Activated T-helper 2 cell treated with anti-CD3 and anti-CD28 coated beads, Interferon-gamma antibody, Interleukin-2, Interleukin-4, amounts not matched to agents 10 μg/mL and 5 μg/mL and 100 μg/mL, durations not matched to agents 14 hours and 24 hours and 36 hours (primary cell): Measurements from ENCODE around the gene ACSM6. TPM values are rescaled to one million over a fixed set of nuclear protein-coding genes. Genes with fewer than 3 reads are reported as not detected.
A peak's percentile ranks its signal among the peaks of the same experiment; 100 is the strongest.

Experiments
- DNase-seq: peaks from one replicate; pipeline ENCODE4 v3.0.0; 2021; ENCODE audit warnings: low spot score
- H3K27ac Mint-ChIP-seq: one replicate; pipeline ENCODE4 v1.8.0; 2021; ENCODE audit warnings: mixed read lengths
- H3K27me3 Mint-ChIP-seq: one replicate; pipeline ENCODE4 v1.8.0; 2021; ENCODE audit warnings: low read depth, mixed read lengths
- H3K36me3 Mint-ChIP-seq: one replicate; pipeline ENCODE4 v1.8.0; 2021; ENCODE audit warnings: low read depth, mixed read lengths
- H3K4me1 Mint-ChIP-seq: one replicate; pipeline ENCODE4 v1.8.0; 2021; ENCODE audit warnings: low read depth, mixed read lengths
- H3K4me3 Mint-ChIP-seq: one replicate; pipeline ENCODE4 v1.8.0; 2021; ENCODE audit warnings: low read depth, mild to moderate bottlenecking, moderate library complexity, mixed read lengths
- H3K9me3 Mint-ChIP-seq: one replicate; pipeline ENCODE4 v1.8.0; 2021; ENCODE audit warnings: mixed read lengths
- intact Hi-C: fragments of 100-400 bp; cut with micrococcal nuclease; formaldehyde crosslinking; loops from one replicate; pipeline ENCODE4 v1.15.1; 2023
- total RNA-seq: library from RNA; stranded (reverse); gene quantifications from 2 replicates; pipeline ENCODE4 v1.2.3, GENCODE V29; 2022

Gene ACSM6
- total RNA-seq, 1 donor from 2014 or later: not detected

DNA sequence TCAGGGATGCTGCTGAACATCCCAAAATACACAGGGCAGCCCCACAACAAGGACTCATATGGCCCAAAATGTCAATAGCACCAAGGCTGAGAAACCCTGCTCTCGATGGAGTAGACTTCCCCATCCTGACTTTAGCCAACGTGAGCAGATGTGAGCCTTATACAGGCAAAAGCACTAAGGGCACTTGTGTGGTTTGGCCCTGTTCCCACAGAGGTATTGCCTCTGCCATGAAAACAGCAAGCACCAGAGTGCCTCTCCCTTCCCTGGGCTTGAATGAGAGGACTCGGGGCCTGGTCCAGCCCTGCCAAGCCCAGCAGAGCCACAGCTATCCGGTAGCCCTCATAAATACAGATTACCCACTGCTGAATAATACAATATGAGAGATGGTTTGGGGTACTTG, 47.5 kb downstream of the ACSM6 start:
- no peak for DNase-seq
- Mint-ChIP-seq H3K27me3 (no peaks in the 10 kb centered on the region), H3K4me1 (peaks cover 58% of the 10 kb centered on the region), H3K9me3 (no peaks in the 10 kb centered on the region), H3K4me3 (no peak overlapping the region), H3K27ac (no peak overlapping the region), H3K36me3 (peaks cover 14% of the 10 kb centered on the region)
- intact Hi-C loops: no loop called here

DNA sequence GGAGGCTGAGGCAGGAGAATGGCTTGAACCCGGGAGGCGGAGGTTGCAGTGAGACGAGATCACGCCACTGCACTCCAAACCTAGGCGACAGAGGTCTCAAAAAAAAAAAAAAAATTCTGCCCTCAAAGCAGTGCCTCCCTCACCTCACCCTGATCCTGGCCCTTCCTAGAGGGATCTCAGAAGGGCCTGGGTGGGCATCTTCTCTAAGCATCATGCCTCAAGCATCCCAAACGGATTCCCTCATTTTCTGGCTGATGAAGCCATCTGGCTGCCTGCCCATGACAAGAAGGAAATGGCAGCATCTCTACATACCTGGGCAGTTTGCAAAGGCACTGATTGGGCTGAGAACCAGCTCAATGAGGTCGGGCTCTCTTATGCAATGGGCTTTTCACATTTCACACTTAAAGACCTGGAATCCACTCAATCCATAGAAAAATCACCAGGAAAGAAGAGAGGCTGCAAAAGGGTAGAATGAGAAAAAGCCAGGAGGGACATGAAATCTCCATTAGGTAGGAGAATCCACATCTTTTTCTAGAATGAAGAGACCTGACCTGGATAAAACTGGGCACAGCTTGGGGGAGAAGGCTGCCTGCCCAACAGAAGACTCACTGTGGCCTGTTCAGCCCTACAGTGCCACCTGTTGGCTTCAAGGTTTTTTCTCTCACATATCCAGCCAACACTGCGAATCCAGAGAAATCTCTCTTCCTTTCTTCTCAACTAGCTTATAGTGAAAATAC, 48.7 kb downstream of the ACSM6 start:
- no peak overlapping the region for H3K27ac Mint-ChIP-seq
- intact Hi-C loops: loop anchor here (1.0 kb wide), 2 partner anchors 59 to 109 kb away; no protein-coding TSS in a partner anchor
- DNase-seq: peak; percentile 33
- H3K4me1 Mint-ChIP-seq: peaks cover 56% of the 10 kb centered on the region
- H3K36me3 Mint-ChIP-seq: peaks cover 11% of the 10 kb centered on the region
- H3K9me3 Mint-ChIP-seq: no peaks in the 10 kb centered on the region
- no peaks in the 10 kb centered on the region for H3K27me3 Mint-ChIP-seq
- H3K4me3 Mint-ChIP-seq: no peak overlapping the region

DNA sequence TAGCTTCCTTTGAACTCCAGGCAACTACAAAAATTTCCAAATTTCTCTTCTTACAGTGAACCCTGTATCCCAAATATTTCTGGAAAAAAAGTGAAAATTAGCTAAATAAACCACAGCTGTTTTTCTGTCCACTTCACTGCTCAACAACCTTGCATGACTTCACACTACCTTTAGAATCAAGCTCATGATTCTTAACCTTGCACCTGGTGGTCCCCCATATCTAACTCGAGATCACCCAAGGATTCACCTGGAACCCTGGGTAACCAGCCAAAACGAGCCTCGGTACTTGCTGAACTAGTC, 49.2 kb downstream of the ACSM6 start:
- no peaks in the 10 kb centered on the region for H3K9me3 Mint-ChIP-seq
- no peak overlapping the region for H3K27ac Mint-ChIP-seq
- intact Hi-C loops: loop anchor here (1.0 kb wide), 2 partner anchors 60 to 110 kb away; no protein-coding TSS in a partner anchor
- no peaks in the 10 kb centered on the region for H3K27me3 Mint-ChIP-seq
- DNase-seq: no peak
- peaks cover 51% of the 10 kb centered on the region for H3K4me1 Mint-ChIP-seq
- H3K4me3 Mint-ChIP-seq: no peak overlapping the region
- peaks cover 11% of the 10 kb centered on the region for H3K36me3 Mint-ChIP-seq

DNA sequence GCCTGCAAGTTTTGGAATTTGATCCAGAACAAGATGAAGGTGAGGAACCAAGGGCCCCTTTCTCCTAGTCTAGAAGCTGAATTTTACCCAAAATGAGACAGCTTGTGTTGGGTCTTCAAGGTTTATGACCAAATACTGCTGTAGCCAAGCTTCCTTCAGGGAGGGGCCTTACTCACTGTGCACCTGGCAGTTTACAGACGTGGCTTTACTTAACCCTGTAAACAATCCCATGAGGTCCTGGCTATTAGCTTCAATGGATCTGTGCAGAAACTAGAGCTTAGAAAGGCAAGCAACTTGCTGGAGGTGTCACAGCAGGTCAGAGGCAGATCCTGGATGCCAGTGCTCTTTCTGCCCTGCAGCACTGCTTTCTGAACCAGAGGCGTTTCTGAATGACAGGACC, 50.1 kb downstream of the ACSM6 start:
- no peaks in the 10 kb centered on the region for H3K27me3 Mint-ChIP-seq
- peaks cover 11% of the 10 kb centered on the region for H3K36me3 Mint-ChIP-seq
- DNase-seq: no peak
- no peak overlapping the region for H3K4me3 Mint-ChIP-seq
- peaks cover 50% of the 10 kb centered on the region for H3K4me1 Mint-ChIP-seq
- intact Hi-C loops: loop anchor here (2.0 kb wide), 1 partner anchor 33 kb away; no protein-coding TSS in a partner anchor
- H3K27ac Mint-ChIP-seq: no peak overlapping the region
- H3K9me3 Mint-ChIP-seq: no peaks in the 10 kb centered on the region

DNA sequence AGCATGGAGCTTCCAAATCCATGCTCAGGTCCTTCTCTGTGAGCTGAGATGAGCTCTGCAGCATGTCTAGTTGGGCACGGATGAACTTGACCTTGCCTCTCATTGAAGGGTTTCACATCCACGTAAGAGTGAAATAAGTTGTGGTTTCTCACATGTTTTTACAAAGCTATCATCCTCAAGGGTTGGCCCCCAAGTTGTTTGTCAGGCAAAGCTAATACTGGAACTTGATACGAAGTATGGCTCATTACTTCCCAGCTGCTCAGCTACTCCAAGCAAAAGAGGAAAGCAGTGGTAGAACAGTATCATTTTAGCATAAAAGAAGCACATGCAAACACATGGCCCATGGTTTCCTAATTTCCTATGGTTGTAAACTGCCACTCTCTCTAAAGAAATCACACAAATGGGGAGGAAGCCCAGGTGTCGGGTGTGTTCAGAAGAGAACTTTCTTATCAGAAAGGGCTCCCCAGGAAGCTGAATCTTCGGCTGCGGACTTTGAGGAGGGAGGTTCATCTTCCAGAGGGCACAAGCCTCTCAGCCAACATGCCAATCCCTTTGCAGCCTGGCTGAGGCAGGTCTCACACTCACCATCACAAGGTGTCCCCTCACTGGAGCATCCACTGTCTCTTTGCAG, 51.5 kb downstream of the ACSM6 start:
- peak overlapping the region; percentile 28 for H3K27ac Mint-ChIP-seq
- H3K9me3 Mint-ChIP-seq: no peaks in the 10 kb centered on the region
- no peaks in the 10 kb centered on the region for H3K36me3 Mint-ChIP-seq
- H3K4me3 Mint-ChIP-seq: no peak overlapping the region
- no peaks in the 10 kb centered on the region for H3K27me3 Mint-ChIP-seq
- intact Hi-C loops: loop anchor here (1.0 to 2.0 kb wide), 4 partner anchors 9 to 118 kb away; no protein-coding TSS in a partner anchor
- DNase-seq: no peak
- peaks cover 43% of the 10 kb centered on the region for H3K4me1 Mint-ChIP-seq

DNA sequence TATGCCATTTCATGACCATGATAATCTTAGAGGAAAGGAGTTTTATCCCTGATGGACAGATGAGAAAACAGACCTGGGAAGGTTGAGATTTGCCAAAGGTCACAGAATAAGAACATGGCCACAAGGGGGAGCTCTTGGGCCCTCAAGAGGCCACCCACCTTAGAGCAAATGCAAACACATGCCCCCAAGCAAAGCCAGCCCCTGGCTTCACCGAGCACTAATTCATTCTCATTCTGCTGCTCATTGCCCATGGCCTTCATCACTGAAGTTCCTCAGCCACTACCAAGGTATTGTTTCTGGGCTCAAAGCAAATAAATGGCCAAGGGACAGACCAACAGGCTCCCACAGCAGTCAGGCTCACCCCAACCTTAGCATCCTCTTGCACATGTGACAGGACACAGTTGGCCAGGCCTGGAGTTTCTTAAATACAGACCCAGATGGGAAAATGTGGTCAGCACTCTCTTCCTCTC, 52.6 kb downstream of the ACSM6 start:
- H3K27ac Mint-ChIP-seq: no peak overlapping the region
- DNase-seq: peak; percentile 50
- H3K4me3 Mint-ChIP-seq: no peak overlapping the region
- H3K36me3 Mint-ChIP-seq: no peaks in the 10 kb centered on the region
- peaks cover 2% of the 10 kb centered on the region for H3K27me3 Mint-ChIP-seq
- intact Hi-C loops: loop anchor here (1.0 to 2.0 kb wide), 2 partner anchors 48 to 117 kb away; no protein-coding TSS in a partner anchor
- H3K4me1 Mint-ChIP-seq: peaks cover 33% of the 10 kb centered on the region
- H3K9me3 Mint-ChIP-seq: no peaks in the 10 kb centered on the region

DNA sequence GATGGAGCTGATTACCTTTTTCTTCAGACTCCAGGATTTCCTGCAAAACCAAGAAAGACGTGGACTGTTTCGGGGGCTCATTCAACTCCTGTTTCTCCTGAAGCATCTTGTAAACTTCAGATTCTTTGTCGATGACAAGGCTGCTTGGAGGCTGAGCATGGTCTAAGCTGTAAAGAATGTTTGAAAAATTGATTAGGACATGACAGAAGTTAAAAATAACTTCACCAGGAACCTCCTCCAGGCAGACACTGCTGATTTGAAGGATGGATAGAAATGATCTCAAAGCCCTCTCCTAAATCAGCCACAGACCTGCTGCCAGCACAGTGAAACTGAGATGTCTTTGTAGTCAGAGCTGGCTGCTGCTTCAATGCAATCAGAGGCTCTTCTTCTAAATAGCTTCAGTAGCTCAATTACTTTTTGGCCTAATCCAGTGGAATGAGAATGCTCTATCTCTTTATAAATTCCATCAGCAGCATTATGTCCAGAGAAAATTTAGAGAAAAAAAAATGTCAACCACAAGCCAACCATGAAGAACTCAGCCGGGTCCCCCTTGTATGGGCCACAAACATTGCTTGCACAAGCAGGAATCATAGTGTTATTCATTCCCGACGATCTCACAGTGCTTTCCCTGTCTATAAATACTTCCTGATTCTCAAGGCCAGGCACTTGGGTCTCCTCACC, 53.3 kb downstream of the ACSM6 start:
- no peak overlapping the region for H3K4me3 Mint-ChIP-seq
- peaks cover 33% of the 10 kb centered on the region for H3K4me1 Mint-ChIP-seq
- no peak overlapping the region for H3K27ac Mint-ChIP-seq
- DNase-seq: no peak
- no peaks in the 10 kb centered on the region for H3K36me3 Mint-ChIP-seq
- no peaks in the 10 kb centered on the region for H3K9me3 Mint-ChIP-seq
- peaks cover 6% of the 10 kb centered on the region for H3K27me3 Mint-ChIP-seq
- intact Hi-C loops: loop anchor here (2.0 kb wide), 1 partner anchor 47 kb away; no protein-coding TSS in a partner anchor

DNA sequence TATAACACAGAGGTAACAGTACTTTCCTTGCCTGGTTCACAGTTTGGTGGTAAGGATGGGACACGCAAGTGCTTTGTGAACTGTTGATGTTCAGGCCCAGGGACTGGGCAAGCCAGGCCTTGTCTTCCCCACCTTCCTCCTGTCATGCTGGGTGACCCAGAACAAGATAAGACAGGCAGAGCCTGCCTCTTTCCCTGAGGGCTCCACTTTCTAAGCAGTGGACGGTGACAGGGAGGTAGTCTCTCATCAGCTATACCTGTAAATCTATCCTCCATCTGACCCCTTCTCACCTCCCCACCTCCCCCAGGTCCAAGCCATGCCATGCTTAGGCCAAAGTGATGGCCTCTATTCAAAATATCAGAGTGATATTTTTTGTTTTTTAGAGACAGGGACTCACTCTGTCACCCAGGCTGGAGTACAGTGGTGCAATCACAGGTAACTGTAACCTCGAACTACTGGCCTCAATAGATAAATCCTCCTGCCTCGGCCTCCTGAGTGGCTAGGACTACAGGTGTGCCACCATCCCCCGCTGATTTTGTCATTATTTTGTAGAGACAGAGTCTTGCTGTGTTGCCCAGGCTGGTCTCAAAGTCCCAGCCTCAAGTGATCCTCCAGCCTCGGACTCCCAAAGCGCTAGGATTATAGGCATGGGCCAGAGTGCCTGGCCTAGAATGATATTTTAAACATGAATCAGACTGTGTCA, 54.0 kb downstream of the ACSM6 start:
- DNase-seq: no peak
- H3K4me1 Mint-ChIP-seq: peaks cover 33% of the 10 kb centered on the region
- no peak overlapping the region for H3K4me3 Mint-ChIP-seq
- intact Hi-C loops: loop anchor here (2.0 kb wide), 1 partner anchor 47 kb away; no protein-coding TSS in a partner anchor
- peaks cover 13% of the 10 kb centered on the region for H3K27me3 Mint-ChIP-seq
- H3K36me3 Mint-ChIP-seq: no peaks in the 10 kb centered on the region
- no peaks in the 10 kb centered on the region for H3K9me3 Mint-ChIP-seq
- no peak overlapping the region for H3K27ac Mint-ChIP-seq

DNA sequence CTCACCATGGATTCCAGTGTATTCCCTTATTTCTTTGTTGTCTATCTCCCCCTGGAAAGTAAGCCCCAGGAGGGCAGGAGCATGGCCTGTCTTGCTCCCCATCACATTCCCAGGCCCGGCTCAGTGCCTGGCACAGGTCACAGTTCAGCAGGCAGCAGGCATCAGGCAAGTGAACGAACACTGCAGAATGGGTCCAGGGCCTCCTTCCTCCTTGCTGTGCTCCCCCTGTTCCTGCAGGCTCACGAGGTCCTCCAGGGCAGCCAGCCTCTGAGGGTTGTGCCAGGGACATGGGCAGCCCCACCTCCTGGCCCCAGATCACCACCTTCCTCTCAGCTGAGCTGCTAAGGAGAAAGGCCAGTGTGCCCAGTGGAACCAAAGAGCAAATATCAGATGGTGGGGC, 55.0 kb downstream of the ACSM6 start:
- Mint-ChIP-seq H3K4me3 (no peak overlapping the region), H3K27me3 (peaks cover 16% of the 10 kb centered on the region), H3K9me3 (no peaks in the 10 kb centered on the region), H3K36me3 (no peaks in the 10 kb centered on the region), H3K4me1 (peaks cover 27% of the 10 kb centered on the region), H3K27ac (no peak overlapping the region)
- intact Hi-C loops: no loop called here
- no peak for DNase-seq

DNA sequence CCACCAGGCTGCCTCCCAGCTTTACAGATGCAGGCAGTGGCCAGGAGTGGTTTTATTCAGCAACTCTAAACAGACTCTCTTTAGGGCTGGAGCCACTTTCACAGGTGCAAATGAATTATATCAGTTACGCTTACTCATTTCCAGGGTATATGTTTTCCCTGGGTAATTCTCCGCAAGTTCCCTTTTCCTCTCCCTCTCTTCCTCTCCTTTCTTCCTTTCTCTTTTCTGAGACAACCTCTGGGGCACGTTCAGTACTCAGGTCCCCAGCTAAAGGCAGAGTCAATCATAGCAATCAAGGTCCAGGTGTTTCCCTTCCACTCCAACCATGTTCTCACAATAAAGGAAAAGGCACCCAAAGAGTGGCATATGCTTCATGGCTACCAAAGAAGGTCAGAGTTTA, 55.4 kb downstream of the ACSM6 start:
- Mint-ChIP-seq H3K36me3 (no peaks in the 10 kb centered on the region), H3K9me3 (no peaks in the 10 kb centered on the region)
- intact Hi-C loops: no loop called here

DNA sequence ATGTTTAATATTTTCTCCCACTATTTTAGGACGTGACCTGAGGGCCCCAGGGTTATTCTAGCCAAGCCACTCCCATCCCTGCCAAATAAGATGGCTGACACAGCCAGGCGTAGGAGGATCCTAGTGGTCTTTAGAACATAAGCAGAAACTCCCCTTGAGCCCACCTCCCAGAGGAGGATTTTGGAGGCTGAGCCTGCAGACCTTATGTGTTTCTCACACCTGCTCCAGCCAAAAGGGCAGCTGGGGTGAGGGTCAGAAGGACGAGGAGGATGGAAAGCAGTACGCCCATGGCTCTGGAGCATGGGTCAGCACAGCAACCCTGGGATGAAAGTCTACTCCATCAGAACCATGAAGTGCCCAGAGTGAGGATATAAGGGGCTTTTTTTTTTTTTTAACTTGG, 56.8 kb downstream of the ACSM6 start:
- Mint-ChIP-seq H3K4me3 (no peak overlapping the region), H3K27me3 (peaks cover 17% of the 10 kb centered on the region), H3K9me3 (peaks cover 2% of the 10 kb centered on the region), H3K36me3 (no peaks in the 10 kb centered on the region), H3K4me1 (peaks cover 14% of the 10 kb centered on the region), H3K27ac (no peak overlapping the region)
- DNase-seq: no peak
- intact Hi-C loops: no loop called here

More for the DNA sequence above, 55.4 kb downstream of the ACSM6 start:
- Mint-ChIP-seq H3K27me3 (peaks cover 17% of the 10 kb centered on the region), H3K27ac (no peak overlapping the region), H3K4me3 (no peak overlapping the region), H3K4me1 (peaks cover 27% of the 10 kb centered on the region)
- DNase-seq: no peak

DNA sequence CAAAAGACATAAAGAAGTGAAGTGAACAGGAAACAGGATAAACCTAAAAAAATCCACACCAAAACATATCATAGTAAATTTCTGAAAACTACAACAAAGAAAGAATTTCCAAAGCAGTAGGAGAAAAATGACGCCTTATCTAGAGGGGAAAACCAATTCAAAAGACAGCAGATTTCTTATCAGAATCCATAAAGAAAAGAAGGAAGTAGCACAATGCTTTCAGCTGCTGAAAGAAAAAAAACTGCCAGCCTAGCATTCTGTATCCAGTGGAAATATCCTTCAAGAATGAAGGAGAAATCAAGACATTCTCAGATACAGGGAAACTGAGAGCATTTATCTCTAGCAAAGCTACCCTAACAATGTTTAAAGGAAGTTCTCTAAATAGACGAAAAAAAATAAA, 59.0 kb downstream of the ACSM6 start:
- no peak for DNase-seq
- Mint-ChIP-seq H3K27me3 (peaks cover 17% of the 10 kb centered on the region), H3K4me1 (no peaks in the 10 kb centered on the region), H3K4me3 (no peak overlapping the region), H3K9me3 (peaks cover 4% of the 10 kb centered on the region), H3K36me3 (peaks cover 4% of the 10 kb centered on the region), H3K27ac (no peak overlapping the region)
- intact Hi-C loops: no loop called here
